Endometrium (tissue), 2 donors: ENCODE data around the gene TANGO2.

Experiments
- FAIRE-seq: peaks from 2 replicates; lab custom pipeline; 2012; peaks lifted over from hg19 to GRCh38; lab: Jason Lieb, UNC
- donor health status: control.
- donor health status: control.

The TANGO2 gene, protein sequence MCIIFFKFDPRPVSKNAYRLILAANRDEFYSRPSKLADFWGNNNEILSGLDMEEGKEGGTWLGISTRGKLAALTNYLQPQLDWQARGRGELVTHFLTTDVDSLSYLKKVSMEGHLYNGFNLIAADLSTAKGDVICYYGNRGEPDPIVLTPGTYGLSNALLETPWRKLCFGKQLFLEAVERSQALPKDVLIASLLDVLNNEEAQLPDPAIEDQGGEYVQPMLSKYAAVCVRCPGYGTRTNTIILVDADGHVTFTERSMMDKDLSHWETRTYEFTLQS

GRCh38 chr22:20020533-20021195 is at the start of gene TANGO2:
Gene TANGO2 (plus strand): TSS chr22:20021110. CDS start chr22:20036799, 15,689 bp downstream.
- FAIRE-seq = no peak

DNA sequence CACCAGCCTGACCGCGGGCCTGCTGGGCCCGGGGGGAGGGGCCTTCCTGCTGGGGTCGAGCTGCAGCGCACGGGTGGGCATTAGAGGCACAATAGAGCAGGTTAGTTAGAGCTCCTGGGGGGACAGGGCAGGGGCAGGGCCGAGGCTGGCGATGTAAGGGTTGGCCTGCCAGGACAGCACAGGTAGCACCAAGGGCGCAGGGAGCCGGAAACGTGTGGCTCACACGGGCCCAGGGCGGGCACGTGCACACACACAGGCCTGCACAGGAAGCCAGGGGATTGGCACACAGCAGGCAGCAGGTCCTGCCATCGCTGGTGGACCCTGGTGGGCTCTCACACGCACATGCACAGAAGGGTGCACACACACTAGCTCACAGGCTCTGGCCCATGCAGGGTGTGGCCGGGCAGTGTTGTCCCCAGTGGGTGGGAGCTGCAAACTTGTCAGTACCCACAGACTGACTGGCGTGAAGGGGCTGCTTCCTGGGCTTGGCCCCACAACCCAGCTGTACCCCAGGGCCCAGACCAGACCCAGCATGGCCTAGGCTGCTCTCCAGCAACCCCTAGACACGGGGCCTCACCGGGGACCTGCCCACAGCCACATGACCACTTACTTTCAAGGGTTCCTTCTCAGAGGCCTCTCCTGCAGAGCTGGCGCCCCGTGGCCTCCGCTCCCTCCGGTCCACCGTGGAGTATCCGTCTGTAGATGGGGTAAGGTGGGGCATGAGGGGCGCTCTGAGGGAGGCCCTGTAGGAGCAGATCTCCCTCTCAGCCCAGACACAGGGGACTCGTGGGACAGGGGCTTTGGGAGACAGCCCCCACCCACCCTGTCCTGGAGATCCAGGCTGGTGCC is 49.4 kb upstream of the TANGO2 start:
- no peak for FAIRE-seq

- FAIRE-seq = no peak
Observed at GRCh38 chr22:19972251-19972650, 48.7 kb upstream of the TANGO2 start.

- no peak for FAIRE-seq
Observed at GRCh38 chr22:19972652-19973550, 48.0 kb upstream of the TANGO2 start.

DNA sequence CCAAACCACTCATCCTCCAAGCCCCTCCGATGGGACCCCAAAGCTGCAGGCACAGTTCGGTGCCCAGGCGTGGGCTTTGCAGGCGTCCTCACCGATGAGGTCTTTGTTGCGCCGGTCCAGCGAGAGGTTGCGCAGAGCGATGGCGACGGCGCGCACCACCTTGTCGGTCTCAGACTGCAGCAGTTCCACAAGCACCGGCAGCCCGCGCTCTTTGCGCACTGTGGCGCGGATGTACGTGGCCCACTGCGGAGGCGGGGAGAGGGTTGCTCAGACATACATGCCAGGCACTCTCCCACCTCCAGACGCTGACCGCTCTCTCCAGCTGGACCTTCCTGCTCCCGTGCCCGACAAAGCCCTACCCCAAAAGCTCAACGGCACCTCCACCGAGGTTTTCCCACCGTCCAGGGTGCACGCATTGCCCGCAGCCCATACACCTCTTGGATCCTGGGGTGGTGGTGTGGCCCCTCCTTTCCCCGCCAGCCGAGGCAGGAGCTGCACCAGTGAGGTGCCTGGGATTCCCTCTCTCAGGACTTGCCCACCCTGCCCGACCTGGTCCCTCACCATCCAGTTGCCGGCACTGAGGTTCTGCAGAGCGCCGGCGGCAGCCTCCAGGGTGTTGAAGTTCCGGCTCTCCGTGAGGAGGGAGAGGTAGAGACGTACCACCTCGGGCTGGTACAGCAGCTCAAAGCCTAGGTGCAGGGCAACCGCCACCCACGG is 47.2 kb upstream of the TANGO2 start:
- no peak for FAIRE-seq

DNA sequence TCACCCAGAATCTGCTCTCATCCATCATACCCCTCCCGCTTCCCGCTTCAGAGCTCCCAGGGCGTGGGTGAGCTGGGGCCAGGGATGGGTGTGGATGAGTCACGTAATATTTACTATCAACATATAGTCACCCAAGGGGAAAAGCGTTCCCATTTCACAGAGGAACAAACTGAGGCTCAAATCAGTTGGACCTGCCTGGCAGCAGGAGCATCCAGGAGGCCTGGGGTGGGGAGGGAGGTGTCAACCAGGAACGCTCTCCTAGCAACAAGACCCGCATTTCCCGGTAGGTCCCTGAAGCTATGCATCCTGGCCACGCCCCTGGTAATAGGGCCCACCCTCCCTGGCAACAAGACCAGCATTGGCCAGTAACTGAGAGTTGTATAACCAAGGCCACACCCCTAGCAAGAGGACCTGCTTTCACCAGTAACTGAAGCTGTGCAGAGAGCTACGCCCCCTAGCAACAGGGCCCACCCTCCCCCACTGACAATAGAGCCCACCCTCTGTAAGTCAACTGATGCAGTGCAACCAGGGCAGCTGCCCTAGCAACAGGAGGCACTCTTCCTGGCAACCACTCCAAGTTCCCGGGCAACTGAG is 46.5 kb upstream of the TANGO2 start:
- FAIRE-seq = no peak

DNA sequence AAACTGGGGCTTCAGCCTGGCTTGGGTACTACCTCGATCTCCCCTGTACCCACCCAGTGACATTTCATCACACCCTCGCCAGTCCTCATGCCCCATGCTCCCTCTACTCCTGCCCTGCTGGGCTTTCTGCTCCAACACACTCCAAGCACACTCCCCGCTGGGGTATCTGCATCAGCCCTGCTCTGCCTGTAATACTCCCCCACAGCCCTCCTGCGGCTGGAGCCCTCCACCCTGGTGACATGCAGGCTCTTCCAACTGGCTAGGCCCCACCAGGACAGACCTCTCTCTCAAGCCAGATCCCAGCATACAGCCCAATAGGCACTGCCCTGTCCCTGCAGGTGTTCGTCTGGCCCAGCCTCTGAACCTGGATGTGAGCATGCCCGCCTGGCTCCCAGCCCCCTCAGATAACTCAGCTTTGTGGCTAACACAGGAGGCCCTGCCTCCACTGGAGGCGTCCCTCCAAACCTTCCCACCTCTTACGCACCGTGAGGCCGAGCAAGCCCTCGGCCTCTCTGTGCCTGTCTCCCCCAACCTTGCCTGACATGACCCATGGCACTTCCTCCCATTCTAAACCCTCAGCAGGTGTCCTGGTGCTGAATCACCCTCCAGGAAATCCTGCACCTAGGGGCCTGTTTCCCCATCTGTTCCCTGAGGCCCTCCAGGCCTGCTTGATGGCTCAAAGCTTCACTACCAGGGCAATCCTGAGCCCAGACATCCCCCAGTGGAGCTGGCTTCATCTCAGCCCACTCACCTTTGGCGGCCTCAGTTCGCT is 45.8 kb upstream of the TANGO2 start:
- FAIRE-seq = no peak

GRCh38 chr22:19975707-19976035 is 45.2 kb upstream of the TANGO2 start:
- no peak for FAIRE-seq

DNA sequence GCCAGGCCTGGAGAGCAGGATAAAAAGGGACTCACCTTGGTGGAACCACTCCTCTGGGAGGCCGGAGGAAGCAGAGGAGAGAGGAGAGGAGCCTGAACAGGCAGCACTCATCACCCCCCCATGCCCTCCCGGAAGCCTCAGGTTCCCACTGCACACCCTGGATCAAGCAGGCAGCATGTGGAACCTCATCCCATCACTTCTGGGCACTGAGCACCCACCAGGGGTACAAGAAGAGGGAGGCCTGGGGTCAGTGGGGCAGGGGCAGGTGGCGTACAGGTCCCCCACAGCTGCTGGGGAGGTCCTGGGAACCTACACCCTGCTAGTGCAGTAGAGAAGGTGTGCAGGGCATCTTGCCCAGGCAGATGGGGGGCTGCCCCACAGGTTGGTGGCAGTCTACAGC is 44.2 kb upstream of the TANGO2 start:
- no peak for FAIRE-seq

DNA sequence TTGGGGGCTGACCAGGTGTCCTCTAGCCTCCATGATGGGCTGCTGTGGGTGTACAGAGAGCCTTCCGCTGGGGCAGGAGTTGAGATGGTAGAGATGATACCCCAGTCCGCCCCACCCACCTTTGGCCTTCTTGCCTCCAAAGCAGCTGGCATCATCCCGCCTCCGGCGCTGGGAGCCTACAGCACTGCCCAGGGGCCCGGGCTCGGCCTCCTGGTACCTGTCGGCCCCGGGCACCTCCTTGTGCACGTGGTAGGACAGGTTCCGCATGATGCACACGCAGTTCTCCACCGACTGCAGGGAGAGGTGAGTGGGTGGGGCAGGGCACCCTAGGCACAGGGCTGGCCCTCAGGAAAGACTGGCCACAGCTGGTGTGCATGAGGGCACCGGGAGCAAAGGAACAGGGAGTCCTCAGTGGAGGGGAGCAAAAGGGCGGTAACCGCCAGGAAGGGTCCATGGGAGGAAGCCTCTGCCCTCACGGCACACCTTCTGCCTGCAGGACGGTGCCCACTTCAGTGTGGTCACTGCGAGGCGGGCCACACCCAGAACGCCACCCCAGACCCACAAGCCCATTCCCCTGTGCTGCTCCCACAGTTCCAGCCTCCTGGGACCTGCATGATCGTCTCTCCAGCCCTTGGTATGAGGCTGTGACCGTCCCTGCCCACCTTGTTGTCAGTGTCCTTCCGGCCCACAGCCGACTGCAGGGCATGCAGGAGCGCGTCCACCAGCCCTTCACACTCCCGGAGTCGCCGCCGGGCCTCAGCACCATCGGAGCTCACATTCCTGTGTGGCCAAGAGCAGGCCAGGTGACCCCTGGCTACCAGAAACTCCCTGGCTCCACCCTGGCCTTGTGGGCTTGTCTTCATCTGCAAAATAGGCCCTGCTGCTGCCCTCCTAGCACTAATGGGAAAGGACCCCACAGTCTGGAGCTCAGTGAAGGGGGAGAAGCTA is 43.3 kb upstream of the TANGO2 start:
- FAIRE-seq = no peak

- no peak for FAIRE-seq
Observed at GRCh38 chr22:19978748-19979147, 42.2 kb upstream of the TANGO2 start.

- no peak for FAIRE-seq
Observed at GRCh38 chr22:19979712-19980493, 41.0 kb upstream of the TANGO2 start.

- no peak for FAIRE-seq
Observed at GRCh38 chr22:19980766-19981165, 40.1 kb upstream of the TANGO2 start.

DNA sequence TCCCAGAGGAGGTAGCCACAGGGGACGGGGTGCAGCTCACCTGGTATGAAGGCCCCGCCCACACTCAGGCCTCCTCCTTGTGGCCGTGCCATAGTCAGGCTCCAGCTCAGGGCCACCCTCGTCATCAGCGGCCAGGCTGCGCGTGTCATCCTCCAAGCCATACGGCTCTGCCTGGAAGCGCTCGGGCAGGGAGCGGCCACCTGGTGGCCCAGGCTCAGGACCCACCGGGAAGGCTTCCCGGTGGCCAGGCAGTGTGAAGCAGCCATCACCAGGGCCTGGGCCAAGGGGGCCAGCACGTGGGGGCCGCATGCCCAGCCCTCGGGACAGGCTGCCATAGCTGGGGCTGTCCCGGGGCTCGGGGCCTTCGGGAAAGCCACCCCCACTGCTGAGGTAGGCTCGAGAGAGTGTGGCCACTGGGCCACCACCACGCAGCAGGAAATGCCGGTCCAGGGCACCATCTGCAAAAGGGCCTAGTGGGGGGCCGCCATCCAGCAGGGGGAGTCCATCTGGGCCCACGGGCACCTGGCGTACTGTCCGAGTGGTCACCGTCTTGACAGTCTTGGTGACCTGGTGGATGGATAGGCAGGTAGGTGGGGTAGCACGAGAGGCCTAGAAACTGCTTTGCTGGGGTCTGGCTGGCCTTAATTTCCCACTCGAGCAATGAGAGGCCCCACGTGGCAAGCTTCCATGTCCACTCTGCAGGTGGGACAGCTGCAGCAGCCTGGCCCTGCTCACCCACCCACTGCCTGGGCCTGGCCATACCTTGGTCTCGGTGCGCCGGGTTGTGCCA is 39.5 kb upstream of the TANGO2 start:
- no peak for FAIRE-seq

DNA sequence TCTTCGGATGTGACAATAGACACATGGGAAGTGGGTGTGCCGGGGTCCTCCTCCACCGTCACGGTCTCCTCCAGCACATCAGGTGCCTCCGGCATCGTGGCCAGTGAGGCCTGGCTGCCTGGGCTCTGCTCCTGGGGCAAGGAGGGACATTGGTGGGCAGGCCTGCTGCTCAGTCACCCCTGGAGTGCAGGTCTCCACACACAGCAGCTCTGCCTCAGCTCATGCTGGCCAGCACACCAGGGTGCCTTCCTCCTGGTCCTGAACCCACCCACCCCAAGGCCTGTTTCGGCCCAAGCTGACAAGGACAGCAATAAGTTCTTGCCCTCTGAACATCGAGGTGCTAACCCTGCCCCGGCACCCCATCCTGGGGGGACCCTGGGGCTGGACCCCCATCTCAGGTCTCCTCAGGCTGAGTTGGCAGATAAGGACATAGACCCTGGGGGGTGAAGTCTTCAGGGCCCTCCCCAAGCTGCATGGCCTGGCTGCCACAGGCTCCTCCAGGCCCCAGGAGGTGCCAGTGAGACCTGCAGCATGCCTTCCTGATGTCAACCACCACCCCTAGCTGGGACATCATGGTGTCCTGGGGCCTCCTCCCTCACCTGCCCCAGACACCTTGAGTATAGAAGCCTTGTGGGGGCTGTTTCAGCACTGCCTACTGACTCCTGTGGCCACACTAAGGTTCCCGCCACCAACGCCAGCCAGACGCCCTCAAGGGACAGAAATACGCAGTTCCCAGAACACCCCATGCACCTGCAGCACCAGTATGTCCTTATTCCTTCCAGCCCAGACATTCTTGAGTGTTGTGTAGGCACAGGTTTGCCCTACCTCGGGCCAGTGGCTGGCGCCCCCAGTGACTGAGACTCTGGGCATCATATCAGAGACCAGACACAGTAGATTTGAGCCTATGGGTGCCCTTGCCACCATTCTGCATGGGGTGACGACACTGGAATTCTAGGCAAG is 38.7 kb upstream of the TANGO2 start:
- FAIRE-seq = no peak

DNA sequence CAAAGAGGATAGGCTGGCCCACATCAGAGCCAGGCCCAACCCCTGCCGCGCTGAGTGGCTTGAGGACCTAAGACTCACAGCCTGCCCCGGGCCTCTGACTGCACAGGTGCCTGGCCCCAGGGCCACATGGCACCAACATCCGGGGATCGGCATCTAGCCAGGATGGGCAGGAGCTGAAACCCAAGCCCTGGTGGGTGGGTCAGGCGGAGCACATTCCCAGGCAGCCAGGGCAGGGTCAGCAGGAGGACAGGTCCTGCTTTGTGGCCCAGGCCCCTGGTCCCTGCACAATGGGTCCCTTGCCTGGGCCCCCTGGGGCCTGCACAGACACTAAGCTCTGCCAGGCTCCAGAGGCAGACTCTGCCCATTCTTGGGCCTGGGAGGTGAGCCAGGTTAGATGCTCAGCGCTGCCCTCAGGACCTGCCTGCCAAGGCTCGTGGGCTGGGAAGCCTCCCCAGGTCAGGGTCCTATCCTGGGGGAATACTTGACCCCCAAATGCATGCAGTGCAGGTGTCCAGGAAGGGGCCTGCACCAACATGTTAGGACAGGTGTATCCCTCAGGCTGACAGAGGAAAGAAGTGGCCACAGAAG is 37.8 kb upstream of the TANGO2 start:
- no peak for FAIRE-seq
